ENCODE results near the gene TAGLN2. TPM values are rescaled to one million over a fixed set of nuclear protein-coding genes. Genes with fewer than 3 reads are reported as not detected.

Gene TAGLN2
- total and polyA plus RNA-seq, 9 of the 15 experiments (the other 6 are each of a cell fraction or from before 2014, with no cell fraction given), result 192 to 683 (median 455) TPM

DNA sequence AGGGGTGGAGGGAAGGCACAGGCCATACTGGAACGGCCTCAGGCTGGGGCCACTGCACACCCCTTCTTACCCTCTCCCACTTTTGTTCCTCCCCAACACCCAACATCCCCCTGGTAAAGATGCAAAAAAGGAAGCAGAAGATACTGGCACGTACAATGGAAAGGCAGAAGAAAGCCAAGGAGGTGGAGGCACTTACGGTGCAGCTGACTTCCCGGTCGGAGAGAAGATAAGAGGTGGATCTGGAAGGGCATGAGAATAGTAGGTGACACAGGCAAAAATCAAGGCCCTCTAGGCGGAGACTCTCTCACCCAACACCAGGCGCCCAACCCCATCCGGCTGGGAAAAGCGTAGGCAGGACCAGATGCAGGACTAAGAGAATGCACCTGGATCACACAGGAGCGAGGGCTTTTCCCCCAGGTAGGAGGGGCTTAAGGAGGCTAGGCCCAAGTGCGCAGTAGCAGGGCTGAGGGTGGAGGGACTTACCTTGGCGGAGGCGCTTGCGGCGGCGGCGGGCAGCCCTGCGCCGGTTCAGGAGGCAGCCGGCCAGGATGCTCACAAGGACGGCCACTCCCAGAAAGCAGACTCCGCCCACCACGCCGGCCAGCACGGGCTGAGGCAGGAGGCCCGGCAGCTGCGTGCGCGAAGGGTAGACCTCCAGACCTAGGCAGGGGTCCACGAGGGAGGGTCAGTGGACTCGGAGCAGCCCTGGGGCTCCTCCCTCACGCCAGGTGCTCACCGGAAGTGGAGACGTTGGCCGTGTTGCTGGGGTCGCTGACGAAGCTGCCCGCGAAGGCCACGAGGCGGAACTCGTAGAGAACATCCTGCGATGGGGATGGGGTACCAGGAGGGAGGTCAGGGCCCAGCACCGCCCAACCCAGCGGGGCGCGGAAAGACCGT, 4.1 kb upstream of the TAGLN2 start (continued):
- no peak for TF ChIP-seq MTA3 (IDR thresholded peaks at IDR 0.05; ENCODE audit: borderline replicate concordance)
- no peak for TF ChIP-seq TARDBP (IDR thresholded peaks at IDR 0.05)
- TF ChIP-seq TEAD4 (IDR thresholded peaks at IDR 0.05; ENCODE audit: low read length), result no peak
- no peak for TF ChIP-seq TEAD4 (CRISPR knock-in tag; IDR thresholded peaks at IDR 0.05; ENCODE audit: borderline replicate concordance)
- no peak for TF ChIP-seq CCNT2 (IDR thresholded peaks at IDR 0.05; ENCODE audit: borderline replicate concordance, extremely low read depth, insufficient read length, low read depth, low read length)
- TF ChIP-seq, protein P1, sequence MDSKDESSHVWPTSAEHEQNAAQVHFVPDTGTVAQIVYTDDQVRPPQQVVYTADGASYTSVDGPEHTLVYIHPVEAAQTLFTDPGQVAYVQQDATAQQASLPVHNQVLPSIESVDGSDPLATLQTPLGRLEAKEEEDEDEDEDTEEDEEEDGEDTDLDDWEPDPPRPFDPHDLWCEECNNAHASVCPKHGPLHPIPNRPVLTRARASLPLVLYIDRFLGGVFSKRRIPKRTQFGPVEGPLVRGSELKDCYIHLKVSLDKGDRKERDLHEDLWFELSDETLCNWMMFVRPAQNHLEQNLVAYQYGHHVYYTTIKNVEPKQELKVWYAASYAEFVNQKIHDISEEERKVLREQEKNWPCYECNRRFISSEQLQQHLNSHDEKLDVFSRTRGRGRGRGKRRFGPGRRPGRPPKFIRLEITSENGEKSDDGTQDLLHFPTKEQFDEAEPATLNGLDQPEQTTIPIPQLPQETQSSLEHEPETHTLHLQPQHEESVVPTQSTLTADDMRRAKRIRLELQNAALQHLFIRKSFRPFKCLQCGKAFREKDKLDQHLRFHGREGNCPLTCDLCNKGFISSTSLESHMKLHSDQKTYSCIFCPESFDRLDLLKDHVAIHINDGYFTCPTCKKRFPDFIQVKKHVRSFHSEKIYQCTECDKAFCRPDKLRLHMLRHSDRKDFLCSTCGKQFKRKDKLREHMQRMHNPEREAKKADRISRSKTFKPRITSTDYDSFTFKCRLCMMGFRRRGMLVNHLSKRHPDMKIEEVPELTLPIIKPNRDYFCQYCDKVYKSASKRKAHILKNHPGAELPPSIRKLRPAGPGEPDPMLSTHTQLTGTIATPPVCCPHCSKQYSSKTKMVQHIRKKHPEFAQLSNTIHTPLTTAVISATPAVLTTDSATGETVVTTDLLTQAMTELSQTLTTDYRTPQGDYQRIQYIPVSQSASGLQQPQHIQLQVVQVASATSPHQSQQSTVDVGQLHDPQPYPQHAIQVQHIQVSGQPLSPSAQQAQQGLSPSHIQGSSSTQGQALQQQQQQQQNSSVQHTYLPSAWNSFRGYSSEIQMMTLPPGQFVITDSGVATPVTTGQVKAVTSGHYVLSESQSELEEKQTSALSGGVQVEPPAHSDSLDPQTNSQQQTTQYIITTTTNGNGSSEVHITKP (IDR thresholded peaks at IDR 0.05; ENCODE audit: partially characterized antibody), result no peak
- TF ChIP-seq KLF1 (tag; IDR thresholded peaks at IDR 0.05), result no peak
- no peak for TF ChIP-seq SAFB (IDR thresholded peaks at IDR 0.05; ENCODE audit: borderline replicate concordance, low read depth, low read length)
- TF ChIP-seq CCAR2 (IDR thresholded peaks at IDR 0.05; ENCODE audit: low read depth, low read length), result no peak
- no peak for TF ChIP-seq IRF2 (CRISPR knock-in tag; IDR thresholded peaks at IDR 0.05)
- TF ChIP-seq ZNF584 (CRISPR knock-in tag; IDR thresholded peaks at IDR 0.05; ENCODE audit: low read depth), result no peak
- TF ChIP-seq MCM3 (IDR thresholded peaks at IDR 0.05), result no peak
- no peak for TF ChIP-seq EWSR1 (IDR thresholded peaks at IDR 0.05; ENCODE audit: borderline replicate concordance, low read depth, partially characterized antibody)
- no peak for TF ChIP-seq ZNF217 (CRISPR knock-in tag; IDR thresholded peaks at IDR 0.05)
- peak; percentile 83 for TF ChIP-seq ZNF263 (CRISPR knock-in tag; IDR thresholded peaks at IDR 0.05; ENCODE audit: borderline replicate concordance)
- no peak for TF ChIP-seq ELF2 (CRISPR knock-in tag; IDR thresholded peaks at IDR 0.05)
- no peak for TF ChIP-seq NONO (IDR thresholded peaks at IDR 0.05; ENCODE audit: low read depth in 2 of 2, low read length in 1 of 2)
- TF ChIP-seq RCOR1 (IDR thresholded peaks at IDR 0.05; ENCODE audit: borderline replicate concordance in 1 of 2, low read depth in 2 of 2, low read length in 2 of 2), result no peak; a peak in 2 of 4 replicates
- TF ChIP-seq, protein P2, sequence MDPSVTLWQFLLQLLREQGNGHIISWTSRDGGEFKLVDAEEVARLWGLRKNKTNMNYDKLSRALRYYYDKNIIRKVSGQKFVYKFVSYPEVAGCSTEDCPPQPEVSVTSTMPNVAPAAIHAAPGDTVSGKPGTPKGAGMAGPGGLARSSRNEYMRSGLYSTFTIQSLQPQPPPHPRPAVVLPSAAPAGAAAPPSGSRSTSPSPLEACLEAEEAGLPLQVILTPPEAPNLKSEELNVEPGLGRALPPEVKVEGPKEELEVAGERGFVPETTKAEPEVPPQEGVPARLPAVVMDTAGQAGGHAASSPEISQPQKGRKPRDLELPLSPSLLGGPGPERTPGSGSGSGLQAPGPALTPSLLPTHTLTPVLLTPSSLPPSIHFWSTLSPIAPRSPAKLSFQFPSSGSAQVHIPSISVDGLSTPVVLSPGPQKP (CRISPR knock-in tag; IDR thresholded peaks at IDR 0.05), result no peak
- no peak for TF ChIP-seq HLTF (IDR thresholded peaks at IDR 0.05)
- no peak for TF ChIP-seq BRD9 (IDR thresholded peaks at IDR 0.05; ENCODE audit: low read depth, partially characterized antibody)
- no peak for TF ChIP-seq NELFE (IDR thresholded peaks at IDR 0.05; ENCODE audit: insufficient read depth, insufficient read length)
- TF ChIP-seq JUN (IDR thresholded peaks at IDR 0.05; ENCODE audit: borderline replicate concordance, low read depth, low read length), result no peak
- no peak for TF ChIP-seq JUN (CRISPR knock-in tag; IDR thresholded peaks at IDR 0.05; ENCODE audit: borderline replicate concordance)
